CD4-positive, alpha-beta T cell treated with Interleukin-15 for 1 hour (primary cell): ENCODE data around the gene COIL.

Experiments used
- DNase-seq: peaks from one replicate; pipeline ENCODE4 v3.0.0-alpha.2; 2020

Gene COIL

DNA sequence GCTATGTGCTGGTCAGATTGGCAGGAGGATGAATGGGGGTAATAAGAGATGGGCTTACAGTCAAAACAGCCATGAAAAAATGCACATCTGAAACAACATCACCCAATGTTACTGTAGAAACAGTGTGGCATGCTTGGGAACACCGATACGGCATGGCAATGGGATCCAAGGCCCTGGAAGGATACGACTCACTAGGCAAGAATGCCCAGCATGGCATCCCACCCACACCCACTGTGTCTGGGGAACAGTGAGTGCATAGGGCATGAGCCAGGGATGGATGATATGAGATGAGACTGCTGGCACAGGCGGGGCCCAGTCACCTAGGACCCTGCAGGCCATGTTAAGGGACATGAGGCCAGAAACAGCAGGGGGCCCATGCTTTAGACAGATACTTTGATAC lies 58.5 kb downstream of the COIL start:
- no peak for DNase-seq

DNA sequence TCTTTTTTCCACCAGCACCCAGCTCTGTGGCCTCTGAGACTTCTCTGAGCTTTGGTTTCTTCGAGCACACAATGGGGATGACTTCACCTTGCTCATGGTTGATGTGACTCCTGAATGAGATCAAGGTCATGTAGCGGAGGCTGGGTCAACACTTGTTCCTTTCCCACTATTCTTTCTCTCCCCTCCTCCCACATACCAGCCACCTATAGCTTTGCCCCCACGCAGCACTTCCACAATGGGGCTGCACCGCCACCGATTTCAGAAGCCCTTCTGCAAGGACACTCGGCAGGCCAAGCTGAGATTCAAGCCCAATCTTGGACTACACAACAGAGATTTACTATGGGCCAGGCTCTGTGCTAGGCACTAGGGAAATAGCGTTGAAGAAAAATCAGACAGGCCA lies 61.4 kb downstream of the COIL start:
- DNase-seq = no peak

- DNase-seq = no peak
Measured at GRCh38 chr17:56898874-56899273, 62.0 kb downstream of the COIL start.

DNA sequence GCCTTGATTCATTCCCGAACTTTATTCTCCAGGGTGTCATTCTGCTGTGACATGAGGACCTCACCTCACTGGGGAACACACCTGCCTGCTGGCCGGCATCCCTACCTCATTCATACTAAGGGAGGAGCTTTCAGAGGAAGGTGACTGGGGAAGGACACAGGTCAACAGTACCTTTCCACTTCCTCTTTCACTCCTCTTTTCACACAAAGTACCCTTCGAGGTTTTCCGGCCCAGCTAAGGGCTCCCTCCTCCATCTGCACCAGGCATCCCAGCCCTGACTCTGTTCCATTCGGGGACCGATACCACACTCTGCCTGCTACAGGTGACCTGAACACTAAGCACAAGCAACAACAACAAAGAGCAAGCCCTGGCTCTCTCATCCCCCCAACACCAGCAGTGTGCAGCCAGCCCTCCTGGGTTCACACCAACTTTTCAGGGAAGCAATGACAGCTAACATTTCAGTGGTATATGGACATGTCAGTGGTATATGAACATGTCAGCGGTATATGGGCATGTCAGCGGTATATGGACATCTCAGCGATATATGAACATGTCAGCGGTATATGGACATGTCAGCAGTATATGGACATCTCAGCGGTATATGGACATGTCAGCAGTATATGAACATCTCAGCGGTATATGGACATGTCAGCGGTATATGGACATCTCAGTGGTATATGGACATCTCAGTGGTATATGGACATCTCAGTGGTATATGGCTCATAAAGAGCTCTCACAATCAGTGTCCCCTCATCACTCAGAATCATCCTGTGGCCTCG lies 63.0 kb downstream of the COIL start:
- no peak for DNase-seq

DNA sequence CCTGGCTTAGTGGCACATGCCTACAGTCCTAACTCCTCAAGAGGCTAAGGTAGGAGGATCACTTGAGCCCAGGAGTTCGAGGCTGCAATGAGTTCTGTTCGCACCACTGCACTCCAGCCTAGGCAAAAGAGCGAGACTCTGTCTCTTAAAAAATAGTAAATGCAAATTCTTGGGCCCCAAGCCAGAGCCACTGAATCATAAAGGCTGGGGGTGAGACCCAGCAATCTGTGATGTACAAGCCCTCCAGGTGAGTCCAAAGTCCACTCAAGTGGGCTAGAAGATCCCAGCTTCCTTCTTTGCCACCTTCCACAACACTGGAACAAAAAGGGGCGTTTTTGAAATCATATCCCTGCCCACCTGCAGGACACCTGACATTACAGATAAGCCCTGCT lies 63.9 kb downstream of the COIL start:
- DNase-seq = no peak

GRCh38 chr17:56896217-56896967 lies 64.5 kb downstream of the COIL start:
- no peak for DNase-seq

GRCh38 chr17:56894859-56895455 lies 65.9 kb downstream of the COIL start:
- DNase-seq = no peak

DNA sequence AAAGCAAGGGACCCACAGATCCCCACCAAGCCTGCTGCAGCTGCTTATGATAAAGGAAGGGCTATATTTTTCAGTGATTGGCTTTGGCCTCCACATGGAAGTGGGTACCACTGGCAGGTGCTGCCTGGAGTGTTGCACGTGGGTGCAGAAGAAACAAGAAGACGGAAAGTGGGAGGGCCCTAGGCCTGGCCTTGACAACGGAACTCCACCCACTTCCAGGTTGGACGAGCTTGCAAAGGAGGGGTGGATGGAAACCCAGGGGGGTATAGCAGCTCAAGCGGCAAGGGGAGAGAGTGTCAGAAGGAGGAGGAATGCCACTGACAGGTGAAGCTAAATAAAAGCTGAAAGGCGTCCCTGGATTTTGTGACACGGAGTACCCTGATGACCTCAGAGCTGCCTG lies 67.3 kb downstream of the COIL start:
- no peak for DNase-seq

DNA sequence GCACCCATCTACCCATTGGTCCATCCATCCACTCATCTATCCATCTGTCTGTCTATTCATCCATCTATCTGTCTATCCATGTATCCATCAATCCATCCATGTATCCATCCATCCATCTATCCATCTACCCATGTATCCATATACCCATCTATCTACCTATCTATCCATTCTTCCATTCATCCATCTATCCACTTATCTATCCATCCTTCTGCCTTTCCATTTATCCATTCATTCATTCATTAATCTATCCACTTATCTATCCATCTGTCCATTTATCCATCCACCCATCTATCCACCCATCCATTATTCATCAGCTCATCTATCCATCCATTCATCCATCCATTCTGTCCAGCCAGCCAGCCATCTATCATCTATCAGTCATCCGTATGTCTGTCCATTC lies 68.5 kb downstream of the COIL start:
- no peak for DNase-seq

GRCh38 chr17:56891751-56892150 lies 69.1 kb downstream of the COIL start:
- peak; percentile 38 for DNase-seq

DNA sequence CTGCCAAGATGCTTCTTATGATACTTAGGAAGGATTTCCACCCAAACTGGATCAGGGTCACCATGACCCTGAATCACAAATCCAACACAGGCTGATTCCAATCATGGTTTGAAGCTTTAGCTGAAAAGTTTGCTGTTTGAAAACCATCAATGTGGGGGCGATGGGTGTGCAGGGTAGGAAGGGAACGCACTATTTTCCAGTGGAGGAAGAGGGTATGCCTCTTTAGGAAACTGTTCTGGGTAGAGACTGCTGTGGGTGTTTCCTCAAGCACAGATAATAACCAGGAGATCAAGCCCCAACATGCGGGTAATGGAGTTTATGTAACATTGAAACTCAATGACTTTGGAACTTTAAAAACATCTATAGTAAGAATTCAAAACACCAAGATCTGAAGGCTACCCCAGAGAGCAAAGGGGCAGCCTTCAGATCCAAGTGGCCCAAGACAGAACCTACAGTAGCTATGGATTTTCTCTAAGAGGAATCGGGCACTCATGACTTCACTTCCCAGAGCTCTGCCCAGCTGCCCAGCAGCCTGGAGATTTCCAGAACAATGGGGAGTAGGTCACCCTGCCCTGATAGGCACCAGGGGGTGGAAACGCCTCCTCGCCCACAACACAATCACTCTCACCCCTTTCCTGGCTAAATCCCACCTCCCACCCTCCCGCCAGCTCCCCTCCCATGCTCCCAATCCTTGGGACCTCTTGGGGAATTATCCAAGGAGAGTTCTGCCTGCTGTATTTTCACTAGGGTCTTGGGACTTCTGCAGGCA lies 69.8 kb downstream of the COIL start:
- DNase-seq = no peak

DNA sequence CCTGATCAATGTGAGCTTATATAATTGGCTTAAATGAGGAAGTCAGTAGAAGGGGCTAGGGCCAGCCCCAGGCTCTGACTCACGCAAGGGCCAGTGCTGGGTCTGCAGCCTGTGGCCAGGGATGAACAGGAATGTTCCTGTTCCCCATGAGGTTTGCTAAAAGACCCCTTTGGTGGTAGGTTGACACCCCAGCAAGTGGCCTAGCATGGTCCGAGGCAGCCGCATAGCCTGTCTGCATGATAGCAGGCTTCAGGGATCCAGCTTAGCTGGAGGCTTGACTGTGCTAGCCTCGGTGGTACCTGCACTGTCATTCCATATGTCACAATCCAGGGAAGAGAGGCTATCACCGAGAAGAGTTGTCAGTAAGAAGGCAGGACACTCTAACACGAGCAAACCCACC lies 70.5 kb downstream of the COIL start:
- DNase-seq = no peak
